Nucleus accumbens (tissue), 56 donors: ENCODE results near the gene TEC.
"Not testable (repeated sequence)": the region's sequence is repeated elsewhere in the genome, so short reads cannot be mapped to it uniquely, and the experiment has no call there.

Experiments
- DNase-seq, 56 donors: peaks; one replicate each; lab custom pipeline; 2025; lab: John Stamatoyannopoulos, UW

The TEC gene

DNA sequence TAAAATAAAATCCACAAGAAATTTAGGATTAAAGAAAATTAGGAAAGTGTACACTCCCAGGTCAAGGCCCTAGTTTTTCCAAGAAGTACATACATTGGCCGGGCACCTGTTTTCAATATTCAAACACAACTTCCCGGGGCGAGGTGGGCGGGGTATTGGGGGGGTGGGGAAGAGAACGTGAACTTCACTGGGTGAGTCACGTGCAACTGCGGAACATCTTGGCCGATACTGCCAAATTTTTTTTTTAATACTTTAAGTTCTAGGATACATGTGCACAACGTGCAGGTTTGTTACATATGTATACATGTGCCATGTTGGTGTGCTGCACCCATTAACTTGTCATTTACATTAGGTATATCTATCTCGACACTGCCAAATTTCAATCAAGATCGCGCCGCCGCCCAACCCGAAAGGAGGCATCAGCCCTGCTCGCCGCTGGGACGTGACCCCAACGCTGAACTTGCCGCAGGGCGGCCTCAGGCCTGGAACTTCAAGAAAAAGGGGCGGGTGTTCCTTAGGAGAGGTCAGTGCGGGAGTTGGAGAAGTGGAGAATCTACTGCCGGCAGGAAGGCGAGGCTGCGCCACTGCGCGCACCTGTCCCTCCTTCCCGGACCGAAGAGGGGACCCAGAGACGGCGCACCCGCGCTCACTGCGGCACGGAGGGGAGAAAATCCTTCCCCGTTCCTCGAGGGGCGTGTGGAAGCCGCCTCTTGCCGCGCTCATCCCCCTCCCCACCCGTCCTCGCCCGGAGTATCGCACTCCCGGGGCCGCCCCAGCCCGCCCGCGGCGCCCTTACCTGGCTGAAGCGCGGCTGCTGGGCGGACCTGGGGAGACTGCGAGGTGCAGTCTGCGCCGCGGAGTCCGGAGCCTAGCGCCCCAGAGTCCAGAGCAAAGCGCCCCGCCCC is at the start of gene TEC:
Gene TEC (minus strand): TSS at position 883 of the 905 bp plus-strand sequence. CDS start 41,224 bp downstream, outside the sequence.
- peak in 1 of 56 donors; percentile 11 for DNase-seq

DNA sequence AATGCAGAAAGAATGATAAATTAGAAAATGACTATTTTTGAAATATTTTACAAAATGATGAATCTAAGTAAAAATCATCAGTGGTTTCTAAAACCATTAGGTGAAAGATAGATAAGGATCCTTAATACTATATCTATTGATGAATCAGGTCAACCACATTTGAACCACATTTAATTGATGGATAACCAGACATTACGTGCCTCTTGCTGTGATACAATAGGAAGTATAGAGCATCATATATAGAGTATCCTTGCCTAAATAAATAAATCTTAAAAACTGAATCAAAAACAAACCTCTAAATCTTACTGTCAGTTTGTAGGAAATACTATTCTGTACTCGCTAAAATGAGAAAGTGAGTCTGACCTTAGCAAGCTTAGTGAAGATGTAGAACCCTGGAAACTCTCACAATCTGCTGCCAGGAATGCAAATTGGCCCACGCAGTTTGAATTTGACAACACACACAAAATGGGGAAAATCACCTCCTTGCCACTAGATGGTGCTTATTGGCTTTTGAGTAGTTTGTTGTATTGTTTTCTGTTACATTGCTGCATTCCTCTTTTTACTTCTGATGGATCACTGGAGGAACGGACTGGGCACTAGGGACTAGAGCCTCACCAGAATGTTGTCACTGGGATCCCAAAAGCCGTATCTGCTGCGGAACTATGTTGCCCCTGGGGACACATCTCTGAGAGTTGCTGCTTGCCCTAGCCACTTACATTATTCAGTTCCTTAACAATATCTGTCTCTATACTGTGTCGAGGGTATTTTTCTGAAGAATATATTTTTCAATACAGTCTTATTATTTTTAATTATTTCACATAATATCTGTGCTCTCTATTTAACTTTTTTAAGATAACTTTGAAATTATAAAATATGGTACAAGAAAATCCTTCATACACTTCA is 46.3 kb upstream of the TEC start:
- peak in 1 of 56 donors; percentile 0 for DNase-seq

DNA sequence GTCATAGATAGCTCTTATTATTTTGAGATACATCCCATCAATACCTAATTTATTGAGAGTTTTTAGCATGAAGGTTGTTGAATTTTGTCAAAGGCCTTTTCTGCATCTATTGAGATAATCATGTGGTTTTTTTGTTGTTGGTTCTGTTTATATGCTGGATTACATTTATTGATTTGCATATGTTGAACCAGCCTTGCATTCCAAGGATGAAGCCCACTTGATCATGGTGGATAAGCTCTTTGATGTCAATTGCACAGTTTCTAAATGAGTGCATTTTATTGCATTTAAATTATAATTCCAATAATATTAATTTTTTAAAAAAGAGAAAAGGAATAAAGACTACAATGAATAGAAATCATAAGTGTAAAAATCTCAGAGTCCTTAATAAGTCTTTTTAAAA is 45.1 kb upstream of the TEC start:
- not testable (repeated sequence) for DNase-seq

DNA sequence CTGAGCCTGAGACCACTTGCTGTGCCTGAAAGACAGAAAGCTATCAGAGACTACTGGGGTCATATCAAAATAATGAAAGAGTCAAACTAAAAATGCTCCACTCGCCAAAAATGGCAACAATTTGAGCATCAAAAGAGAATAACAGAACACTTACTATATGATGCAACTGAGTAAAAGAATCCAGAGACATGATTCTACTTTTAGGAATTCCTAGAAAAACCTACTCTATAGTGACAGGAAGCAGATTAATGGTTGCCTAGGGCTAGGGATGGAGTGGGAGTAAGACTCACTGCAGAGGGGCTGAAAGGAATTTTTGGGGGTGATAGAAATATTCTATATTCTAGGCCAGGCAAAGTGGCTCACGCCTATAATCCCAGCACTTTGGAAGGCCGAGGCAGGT is 42.3 kb upstream of the TEC start:
- DNase-seq: no peak

DNA sequence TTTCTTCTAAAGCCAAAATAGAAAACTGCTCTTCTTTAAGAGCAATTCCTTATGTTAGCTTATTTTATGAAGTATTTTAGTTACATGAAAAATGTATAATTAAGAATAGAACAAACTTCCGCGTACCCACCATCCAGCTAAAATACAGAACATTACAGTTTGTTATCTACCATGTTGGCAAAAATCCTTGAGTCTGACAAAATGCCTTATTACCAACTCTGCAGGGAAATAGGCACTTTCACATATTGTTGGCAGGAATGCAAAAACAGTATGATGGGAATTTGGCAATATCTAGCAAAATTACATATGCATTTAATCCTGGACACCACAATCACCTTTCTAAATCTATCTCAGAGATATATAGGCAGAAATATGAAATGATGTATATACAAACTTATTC is 39.3 kb upstream of the TEC start:
- no peak for DNase-seq

DNA sequence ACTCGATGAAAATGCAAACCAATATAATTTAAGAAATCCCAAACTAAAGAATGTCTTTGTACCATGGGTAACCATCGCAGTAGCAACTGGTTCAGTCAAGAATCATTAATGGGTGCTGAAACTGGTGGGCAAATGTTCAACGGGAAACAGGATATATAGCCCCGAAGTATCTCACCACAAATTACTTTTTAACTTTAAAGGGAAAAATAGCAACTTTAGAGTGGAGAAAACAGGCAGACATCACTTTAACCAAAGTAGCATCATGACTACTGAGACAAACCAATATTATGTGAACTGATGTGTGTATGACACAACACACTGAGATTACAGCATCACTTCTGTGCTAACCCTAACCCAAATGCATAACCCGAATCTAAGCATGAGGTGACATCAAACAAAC is 37.9 kb upstream of the TEC start:
- DNase-seq: no peak

DNA sequence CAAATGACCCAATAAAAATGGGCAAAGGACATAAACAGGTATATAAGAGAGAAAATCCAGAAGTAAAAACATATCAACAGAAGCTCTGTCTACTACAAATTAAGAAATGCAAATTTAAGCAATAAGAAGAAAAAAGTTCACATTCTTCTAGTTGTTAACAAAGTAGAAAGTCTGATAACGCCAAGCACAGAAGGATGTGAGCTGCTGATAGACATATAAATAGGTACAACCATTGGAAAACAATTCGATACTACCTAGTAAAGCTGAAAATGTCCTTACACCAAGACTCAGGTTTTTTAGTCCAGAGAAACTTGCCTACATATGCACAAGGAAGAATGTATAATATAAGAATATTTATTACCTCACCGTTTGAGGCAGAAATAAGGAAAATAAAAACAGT is 35.9 kb upstream of the TEC start:
- no peak for DNase-seq

DNA sequence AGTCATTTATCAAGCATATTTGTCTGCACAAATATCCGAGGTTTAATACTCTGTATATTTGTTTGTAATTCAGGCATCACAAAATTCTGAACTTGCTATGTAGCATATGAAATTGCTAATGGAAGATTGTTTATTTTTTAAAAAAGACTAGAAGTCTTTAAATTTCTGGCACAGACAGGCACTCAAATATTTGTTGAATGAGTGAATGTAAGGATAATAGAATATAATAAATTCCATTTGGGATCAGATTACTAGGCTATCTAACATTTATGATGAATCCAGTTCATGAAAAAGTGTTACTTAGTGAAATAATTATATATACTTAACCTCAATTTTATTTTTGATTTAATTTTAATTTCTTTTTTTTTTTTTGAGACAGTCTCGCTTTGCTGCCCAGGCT is 30.4 kb upstream of the TEC start:
- DNase-seq: no peak

DNA sequence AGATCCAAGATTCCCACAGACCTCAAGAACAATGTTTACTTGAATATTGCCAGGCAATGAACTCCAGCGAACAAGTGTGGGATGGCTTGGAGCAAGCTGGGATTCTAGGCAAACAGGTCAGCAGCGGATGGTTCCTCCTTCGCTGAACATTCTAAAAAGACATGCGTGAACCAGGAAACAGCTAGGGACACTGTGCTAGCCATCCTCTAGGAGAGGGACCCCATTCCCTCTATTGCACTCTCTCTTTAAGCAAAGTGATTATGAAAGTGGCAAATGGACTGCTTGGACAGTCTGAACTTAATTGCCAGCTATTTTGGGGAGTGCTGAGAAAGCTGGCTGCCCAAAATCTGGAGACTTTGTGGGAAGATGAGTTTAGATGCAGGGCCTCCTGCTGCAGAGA is 29.9 kb upstream of the TEC start:
- no peak for DNase-seq

DNA sequence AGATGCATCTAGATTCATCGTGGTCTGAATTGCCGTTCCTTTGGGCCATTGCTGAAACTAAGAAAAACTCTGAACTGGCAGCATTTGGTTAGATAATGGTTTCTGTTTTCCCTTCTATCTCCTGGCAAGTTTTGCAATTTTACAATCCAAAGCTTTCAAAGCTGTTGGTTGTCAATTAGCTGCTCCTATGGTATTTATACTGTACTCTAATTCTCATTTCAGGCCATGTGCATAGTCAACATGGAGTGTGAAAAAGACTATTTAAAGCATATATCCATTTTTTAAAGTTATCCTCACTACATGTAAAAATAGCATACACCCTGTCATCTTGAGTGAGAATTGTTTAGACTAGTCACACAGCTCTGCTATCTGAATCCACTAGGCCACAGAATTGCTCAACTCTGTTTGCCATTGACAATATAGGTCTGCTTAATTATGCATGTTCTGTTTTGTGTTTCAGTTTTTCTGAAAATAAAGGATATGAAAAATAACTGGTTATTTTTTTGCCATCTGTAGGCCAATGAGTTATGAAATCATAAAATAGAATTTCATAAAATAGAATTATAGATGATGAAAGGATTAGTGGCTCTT is 27.7 kb upstream of the TEC start:
- DNase-seq: no peak

DNA sequence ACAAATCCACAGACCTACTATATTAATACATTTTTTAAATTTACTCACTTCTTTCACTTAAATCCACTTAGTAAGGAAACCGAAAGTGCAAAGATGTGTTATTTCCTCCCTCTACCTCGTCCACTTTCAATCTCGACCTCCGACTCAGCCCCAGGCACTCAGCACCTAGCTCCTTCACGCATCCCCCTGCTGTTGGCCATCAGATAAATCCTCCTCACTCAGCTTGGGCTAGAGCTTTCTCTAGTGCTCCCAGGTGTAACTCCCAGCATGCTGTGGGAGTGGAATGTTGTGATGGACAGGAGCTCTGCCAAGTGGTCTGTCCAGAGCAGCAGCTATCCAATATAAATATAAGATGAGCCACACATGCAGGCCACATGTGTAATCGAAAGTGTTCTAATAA is 26.7 kb upstream of the TEC start:
- no peak for DNase-seq

DNA sequence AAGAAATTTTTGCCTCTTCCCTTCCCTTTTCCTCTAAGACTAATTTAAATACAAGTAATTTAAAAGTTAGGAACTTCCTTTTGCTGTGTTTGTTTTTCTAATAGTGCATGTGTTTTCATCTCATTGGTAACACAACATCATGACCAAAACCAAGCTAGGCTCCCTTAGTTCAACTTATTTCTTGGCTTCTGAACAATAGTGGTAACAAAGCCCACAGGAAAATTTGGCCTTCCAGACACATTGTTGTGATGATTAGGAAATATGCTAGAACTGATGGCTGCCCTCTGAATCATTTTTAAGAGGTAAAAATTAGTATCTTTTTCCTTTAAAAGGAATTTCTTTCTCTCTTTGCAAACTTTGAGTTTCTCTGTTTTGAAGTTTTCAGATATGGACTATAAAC is 25.5 kb upstream of the TEC start:
- no peak for DNase-seq

DNA sequence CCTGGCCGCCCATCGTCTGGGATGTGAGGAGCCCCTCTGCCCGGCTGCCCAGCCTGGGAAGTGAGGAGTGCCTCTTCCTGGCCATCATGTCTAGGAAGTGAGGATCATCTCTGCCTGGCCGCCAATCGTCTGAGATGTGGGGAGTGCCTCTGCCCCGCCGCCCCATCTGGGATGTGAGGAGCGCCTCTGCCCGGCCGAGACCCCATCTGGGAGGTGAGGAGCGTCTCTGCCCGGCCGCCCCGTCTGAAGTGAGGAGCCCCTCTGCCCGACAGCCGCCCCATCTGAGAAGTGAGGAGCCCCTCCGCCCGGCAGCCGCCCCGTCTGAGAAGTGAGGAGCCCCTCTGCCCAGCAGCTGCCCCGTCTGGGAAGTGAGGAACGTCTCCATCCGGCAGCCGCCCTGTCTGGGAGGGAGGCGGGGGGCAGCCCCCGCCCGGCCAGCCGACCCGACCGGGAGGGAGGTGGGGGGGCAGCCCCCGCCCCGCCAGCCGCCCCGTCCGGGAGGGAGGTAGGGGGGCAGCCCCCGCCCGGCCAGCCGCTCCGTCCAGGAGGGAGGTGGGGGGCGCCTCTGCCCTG is 22.7 kb upstream of the TEC start:
- DNase-seq: not testable (repeated sequence)

DNA sequence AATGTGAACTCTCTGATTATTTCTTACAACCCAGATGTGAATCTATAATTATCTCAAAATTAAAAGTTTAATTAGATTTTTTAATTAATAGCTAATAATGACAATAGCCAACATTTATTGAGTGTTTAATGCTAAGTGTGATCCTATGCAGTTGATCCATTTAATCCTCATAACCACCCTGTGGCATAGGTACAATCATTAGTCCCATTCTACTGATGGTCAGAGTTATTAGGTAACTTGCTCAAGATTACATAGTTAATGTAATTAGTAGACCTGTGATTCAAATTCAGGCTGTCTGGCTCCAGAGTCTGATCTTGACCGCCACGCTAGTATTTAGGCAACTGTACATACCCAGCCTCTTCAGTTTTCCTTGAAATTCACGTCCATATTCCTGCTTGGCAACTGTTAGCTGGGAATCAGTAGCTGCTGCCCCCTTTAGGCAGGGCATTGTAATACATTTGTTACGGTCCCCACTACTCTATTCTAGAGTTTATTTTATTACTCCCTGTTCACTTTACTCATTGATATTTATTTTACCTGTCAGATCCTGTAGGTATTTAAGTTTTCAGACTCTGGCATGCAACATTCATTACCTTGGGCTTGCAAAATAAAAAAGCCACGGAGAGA is 20.6 kb upstream of the TEC start:
- DNase-seq: no peak

DNA sequence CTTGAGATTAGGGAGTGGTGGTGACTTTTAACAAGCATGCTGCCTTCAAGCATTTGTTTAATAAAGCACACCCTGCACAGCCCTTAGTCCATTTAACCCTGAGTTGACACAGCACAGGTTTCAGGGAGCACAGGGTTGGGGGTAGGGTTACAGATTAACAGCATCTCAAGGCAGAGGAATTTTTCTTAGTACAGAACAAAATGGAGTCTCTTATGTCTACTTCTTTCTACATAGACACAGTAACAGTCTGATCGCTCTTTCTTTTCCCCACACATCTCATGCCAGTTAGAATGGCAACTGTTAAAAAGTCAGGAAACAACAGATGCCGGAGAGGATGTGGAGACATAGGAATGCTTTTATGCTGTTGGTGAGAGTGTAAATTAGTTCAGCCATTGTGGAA is 16.4 kb upstream of the TEC start:
- DNase-seq: not testable (repeated sequence)

DNA sequence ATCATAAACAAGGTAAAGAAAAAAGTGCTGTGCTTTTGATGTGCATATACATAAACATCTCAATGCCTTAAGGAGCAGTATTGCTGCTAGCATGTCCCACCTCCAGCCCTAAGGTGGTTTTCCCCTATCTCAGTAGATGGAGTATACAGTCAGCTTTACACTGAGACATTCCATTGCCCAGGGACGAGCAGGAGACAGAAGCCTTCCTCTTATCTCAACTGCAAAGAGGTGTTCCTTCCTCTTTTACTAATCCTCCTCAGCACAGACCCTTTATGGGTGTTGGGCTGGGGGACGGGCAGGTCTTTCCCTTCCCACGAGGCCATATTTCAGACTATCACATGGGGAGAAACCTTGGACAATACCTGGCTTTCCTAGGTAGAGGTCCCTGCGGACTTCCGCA is 16.0 kb upstream of the TEC start:
- not testable (repeated sequence) for DNase-seq

DNA sequence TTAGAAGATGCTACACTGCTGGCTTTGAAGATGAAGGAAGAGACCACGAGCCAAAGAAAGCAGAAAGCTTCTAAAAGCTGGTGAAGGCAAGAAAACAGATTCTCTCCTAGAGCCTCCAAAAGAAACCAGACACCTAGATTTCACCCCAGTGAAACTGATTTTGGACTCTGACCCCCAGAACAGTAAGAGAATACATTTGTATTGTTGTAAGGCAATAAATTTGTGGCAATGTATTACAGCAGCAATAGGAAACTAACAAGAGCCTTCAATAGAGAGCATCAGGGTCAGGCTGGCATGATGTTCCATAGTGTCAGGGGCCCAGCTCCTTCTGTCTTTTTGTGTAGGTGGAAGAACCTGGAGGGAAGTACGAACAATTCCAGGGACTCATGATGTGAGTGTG is 6.0 kb upstream of the TEC start:
- DNase-seq: no peak

DNA sequence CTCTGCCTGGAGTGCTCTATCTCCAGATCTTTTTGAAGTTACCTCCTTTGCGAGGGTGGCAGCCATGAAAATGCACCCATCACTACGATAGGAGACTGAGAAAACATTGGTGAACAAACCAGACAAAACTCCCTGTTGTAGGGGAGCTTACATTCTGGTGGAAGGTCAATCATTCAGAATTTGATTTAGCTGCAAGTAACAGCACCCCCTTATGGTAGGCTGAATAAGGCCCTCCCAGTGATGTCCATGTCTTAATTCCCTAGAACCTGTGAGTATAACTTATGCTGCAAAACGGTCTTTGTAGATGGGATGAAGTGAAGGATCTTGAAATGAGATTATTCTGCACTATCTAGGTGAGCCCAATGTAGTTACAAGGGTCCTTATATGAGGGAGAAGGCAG is 5.6 kb upstream of the TEC start:
- DNase-seq: no peak

DNA sequence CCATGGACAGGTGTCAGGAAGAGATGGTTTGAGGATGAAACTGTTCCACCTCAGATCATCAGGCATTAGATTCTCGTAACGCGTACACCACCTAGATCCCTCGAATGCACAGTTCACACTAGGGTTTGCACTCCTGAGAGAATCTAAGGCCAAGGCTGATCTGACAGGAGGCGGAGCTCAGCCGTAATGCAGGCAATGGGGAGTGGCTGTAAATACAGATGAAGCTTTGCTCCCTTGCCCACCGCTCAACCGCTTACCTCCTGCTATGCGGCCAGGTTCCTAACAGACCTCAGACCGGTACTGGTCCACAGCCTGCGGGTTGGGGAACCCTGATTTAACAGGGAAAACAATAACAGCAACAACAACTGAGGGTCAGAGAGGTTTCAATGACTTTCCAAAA is 2.0 kb upstream of the TEC start:
- DNase-seq: no peak

DNA sequence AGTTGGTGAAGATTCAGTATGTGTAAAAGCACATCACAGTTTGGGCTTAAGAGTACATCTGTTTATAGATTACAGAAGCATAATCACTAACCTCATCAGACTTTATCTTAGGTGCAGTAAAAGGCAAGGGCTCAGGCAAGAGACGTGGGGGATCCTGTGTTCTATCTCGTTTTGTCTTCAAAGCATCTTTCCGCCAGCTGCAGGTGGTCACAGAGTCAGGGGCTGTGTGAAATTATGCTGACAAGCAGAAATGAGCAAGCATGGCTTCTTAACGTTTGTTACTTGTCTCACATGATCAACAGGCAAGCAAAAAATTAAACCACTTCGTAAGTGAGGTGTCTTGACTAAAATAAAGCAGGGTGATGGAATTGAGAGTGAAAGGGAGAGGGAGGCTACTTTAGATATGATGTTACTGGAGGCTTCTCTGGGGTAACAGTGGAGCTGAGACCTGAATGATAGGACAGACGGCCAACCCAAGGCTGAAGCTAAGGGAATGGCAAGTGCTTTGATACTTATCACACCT is 1.4 kb upstream of the TEC start:
- DNase-seq: no peak
